GM21825 (cell line): ENCODE data around the gene TXNL4B.
"Not testable (repeated sequence)": the region's sequence is repeated elsewhere in the genome, so short reads cannot be mapped to it uniquely, and the experiment has no call there.

Experiments
- ATAC-seq: cut with Tn5 transposase; IDR thresholded peaks from one replicate; pipeline ENCODE4 v1.9.1; 2021; ENCODE audit warnings: mild to moderate bottlenecking, moderate library complexity; ENCODE audit not compliant: unreplicated experiment

Gene TXNL4B

DNA sequence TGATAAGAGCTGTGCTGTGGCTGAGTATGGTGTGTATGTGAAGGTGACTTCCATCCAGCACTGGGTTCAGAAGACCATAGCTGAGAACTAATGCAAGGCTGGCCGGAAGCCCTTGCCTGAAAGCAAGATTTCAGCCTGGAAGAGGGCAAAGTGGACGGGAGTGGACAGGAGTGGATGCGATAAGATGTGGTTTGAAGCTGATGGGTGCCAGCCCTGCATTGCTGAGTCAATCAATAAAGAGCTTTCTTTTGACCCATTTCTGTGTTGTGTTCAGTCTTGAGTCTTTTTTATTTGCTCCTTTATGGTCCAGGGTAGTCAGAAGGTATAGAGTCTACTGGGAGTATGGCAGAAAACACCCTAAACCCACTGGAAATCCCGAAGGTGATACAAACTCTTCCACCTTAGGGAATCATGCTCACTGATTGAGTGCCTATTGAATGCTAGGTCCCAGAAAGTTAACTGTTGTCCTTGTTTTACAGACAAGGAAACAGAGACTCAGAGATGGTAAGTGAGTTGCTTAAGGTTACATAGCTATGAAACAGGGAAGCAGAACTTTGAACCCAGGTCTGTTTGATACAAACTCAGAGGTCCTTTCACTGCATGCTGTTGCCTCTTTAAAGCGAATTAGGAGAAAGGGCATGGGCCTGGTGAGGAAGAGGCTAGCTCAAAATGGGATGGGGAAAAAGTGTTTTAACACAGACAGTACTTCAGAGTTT, 16.3 kb downstream of the TXNL4B start:
- not testable (repeated sequence) for ATAC-seq

DNA sequence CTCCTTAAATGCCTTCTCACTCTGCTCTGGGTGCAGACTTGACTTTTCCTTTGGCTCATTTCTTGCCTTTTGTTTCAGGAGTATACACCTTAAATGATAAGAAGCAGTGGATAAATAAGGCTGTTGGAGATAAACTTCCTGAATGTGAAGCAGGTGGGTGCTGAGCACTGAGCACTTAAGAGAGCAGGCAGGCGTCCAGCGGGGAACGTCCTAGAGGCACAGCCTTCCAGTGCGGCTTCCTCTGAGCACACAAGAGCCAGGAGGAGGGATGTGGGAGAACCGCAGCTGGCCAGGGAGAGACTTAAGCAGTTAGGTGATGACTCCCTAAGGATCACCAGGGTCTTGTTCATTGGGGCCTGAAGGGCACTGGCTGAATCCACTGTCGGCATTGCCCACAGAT, 18.4 kb downstream of the TXNL4B start:
- ATAC-seq = not testable (repeated sequence)

DNA sequence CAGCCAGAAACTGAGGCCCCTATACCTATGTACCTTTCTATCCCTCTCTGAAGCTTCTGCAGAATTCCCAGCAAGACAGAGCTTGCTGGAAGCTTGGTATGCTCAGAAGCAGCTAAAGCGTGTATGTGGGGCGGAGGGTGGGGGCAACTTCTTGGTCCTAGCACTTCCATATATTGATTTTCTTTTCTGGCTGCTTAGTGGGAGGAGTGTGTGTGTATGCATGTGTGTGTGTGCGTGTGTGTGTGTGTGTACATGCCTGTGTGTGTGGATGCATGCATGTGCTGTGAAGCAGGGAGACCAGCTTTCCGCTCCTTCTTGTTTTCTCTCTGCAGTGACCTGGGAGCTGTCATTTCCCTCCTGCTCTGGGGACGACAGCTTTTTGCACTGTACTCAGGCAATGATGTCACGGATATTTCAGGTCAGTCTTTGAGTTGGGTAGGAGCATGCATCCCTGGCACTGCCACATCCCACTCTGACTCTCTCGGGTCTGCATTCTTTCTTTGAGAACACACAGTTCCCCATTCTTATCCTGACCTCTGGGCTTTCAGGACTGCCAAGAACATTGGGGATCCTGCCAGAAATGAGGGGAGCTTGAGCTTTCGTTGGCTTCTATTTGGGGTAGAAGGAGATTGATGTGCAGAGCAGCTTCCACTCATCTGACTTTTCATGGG, 19.7 kb downstream of the TXNL4B start:
- no peak for ATAC-seq

DNA sequence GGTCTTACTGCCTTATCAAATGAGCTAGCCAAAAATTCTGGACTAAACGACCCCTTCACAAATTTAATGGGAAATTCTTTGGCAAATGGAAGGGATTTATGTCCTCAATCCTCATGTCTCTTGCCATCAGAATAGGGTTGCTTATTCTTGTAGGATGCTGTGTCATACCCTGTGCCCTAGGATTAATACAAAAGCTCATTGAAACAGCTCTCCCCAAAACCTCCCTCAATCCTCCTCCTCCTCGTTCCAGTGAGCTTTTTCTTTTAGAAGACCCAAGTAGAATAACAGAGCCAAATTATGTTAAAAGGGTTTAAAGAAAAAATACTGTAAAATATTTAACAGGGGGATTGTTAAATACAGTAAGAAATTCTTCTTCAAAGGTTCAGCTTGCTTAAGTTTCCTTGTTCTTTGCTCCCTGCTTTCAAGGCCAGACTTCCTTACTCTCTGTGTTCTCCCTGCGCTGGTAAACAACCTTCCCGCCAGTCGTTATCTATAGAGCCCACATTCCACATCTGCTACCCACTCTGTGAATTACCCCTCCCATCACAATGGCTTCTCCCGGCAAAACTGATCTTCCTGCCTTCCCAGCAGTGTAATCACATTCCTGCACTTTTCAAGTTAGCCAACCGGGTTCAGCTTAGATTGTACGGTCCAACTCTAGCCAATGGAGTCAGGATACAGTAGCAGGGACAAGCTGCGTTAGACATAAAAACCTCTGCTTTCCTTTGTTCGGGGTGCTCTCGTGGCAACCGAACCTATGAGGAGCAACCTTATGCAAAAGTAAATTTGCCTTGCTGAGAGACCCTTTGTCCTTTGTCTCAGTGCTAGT, 20.7 kb downstream of the TXNL4B start:
- no peak for ATAC-seq

DNA sequence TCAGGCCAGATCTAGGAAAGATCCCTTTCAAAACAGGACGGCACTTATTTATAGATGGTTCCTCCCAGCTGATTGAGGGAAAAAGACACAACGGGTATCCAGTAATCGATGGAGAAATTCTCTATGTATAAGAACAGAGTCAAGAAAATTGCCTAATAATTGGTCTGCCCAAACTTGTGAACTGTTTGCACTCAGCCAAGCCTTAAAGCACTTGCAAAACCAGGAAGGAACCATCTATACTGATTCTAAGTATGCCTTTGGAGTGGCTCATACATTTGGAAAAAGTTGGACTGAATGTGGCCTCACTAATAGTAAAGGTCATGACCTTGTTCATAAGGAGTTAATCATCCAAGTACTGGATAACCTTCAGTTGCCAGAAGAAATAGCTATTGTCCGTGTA, 24.5 kb downstream of the TXNL4B start:
- ATAC-seq = no peak

DNA sequence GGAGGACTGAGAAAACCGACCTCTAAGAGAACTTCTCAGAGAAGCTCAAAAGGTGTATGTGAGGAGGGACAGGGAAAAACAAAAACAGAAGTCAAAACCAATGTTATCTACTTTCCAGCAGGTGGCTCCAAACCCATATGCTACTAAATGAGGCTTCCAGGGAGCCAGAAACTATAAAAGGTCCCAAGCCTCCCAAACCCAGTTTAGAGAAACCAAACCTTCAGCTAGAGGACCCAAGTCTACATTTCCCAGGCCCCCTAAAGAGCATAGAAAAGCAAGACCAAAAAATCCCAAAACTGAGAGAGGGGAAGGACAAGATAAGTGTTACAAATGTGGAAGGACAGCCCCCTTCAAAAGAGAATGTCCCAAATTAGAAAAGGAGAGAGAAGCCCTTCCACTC, 26.7 kb downstream of the TXNL4B start:
- no peak for ATAC-seq

DNA sequence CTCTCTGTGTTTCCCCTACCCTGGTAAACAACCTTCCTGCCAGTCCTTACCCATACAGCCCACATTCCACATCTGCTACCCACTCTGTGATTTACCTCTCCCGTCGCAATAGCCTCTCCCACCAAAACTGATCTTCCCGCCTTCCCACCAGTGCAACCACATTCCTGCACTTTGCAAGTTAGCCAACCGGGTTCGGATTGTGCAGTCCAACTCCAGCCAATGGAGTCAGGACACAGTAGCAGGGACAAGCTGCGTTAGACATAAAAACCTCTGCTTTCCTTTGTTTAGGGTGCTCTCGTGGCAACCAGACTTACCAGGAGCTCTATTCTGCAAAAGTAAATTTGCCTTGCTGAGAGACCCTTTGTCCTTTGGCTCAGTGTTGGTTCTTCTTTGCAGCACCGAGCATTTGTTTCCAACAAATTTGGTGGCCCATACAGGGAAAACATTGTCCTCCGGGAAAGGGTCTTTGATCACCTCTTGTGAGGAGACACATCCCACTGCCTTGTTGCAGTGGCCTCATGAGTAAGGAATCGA, 29.0 kb downstream of the TXNL4B start:
- no peak for ATAC-seq

DNA sequence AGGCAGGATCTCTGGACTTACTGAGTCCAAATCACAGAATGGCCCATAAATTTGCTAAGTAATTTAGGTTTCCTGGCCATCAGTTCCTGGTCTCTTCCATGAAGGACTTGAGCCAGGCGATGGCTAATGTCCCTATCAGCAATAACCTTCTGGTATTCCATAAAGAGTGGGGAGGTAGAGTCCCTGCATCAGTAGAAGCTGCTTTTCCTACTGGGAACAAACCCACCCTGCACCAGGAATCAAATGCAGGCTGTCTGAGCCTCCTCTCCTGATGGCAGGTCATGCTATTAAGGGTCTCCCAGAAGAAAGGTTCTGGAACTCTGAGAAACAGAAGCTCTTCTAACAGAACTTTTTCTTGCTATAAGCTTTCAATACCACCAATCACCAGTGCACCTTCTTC, 31.9 kb downstream of the TXNL4B start:
- no peak for ATAC-seq

DNA sequence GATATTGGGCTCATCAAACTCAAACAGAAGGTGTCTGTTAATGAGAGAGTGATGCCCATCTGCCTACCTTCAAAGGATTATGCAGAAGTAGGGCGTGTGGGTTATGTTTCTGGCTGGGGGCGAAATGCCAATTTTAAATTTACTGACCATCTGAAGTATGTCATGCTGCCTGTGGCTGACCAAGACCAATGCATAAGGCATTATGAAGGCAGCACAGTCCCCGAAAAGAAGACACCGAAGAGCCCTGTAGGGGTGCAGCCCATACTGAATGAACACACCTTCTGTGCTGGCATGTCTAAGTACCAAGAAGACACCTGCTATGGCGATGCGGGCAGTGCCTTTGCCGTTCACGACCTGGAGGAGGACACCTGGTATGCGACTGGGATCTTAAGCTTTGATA, 33.0 kb downstream of the TXNL4B start:
- ATAC-seq = no peak

DNA sequence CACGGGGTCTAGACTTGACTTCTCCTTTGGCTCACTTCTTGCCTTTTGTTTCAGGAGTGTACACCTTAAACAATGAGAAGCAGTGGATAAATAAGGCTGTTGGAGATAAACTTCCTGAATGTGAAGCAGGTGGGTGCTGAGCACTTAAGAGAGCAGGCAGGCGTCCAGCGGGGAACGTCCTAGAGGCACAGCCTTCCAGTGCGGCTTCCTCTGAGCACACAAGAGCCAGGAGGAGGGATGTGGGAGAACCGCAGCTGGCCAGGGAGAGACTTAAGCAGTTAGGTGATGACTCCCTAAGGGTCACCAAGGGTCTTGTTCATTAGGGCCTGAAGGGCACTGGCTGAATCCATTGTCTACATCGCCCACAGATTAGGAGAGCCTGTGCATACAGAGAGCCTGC, 34.4 kb downstream of the TXNL4B start:
- ATAC-seq = not testable (repeated sequence)

DNA sequence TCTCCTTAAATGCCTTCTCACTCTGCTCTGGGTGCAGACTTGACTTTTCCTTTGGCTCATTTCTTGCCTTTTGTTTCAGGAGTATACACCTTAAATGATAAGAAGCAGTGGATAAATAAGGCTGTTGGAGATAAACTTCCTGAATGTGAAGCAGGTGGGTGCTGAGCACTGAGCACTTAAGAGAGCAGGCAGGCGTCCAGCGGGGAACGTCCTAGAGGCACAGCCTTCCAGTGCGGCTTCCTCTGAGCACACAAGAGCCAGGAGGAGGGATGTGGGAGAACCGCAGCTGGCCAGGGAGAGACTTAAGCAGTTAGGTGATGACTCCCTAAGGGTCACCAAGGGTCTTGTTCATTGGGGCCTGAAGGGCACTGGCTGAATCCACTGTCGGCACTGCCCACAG, 36.1 kb downstream of the TXNL4B start:
- not testable (repeated sequence) for ATAC-seq

DNA sequence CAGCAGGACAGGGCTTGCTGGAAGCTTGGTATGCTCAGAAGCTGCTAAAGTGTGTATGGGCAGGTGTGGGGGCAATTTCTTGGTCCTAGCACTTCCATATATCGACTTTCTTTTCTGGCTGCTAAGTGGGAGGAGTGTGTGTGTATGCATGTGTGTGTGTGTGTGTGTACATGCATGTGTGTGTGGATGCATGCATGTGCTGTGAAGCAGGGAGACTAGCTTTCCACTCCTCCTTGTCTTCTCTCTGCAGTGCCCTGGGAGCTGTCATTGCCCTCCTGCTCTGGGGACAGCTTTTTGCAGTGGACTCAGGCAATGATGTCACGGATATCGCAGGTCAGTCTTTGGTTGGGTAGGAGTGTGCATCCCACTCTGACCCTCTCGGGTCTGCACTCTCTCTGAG, 37.5 kb downstream of the TXNL4B start:
- ATAC-seq = no peak

DNA sequence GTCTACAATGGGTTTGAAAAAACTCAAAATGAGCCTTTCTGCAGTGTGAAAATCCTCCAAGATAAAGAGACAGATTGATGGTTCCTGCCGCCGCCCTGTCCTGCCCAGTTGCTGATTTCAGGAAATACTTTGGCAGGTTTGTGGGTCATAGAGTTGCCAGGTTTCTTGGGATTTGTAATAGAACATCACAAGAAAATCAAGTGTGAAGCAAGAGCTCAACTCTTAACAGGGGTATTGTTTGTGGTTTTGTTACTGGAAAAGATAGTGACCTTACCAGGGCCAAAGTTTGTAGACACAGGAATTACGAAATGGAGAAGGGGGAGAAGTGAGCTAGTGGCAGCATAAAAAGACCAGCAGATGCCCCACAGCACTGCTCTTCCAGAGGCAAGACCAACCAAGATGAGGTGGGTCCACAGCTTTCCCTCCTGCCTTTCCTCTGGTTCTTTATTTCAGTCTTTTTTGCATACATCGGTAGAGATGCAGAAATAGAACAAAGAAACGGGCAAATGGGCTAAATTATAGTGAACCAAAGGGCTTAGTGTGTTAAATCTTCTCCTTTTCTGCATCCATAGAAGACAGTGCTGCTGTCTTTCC, 39.1 kb downstream of the TXNL4B start, which contains the start of gene HP:
HP (plus strand) TSS at position 252 of the 594 bp plus-strand sequence; CDS start at position 400, 148 bp downstream.
- not testable (repeated sequence) for ATAC-seq

DNA sequence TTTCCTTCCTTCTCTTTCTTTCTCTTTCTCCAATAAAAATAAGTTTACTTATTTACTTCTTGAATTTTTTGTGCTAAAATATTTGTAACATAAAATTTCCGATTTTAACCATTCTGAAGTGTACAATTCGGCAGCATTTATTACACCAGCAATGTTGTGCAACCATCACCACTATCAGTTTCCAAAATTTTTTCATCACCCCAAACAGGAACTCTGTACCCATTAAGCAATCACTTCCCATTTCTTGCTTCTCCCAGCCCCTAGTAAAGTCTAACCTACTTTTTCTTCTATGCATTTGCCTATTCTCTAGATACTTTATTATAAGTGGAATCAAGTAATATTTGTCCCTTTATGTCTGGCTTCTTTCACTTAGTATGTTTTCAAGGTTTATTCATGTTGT, 41.6 kb downstream of the TXNL4B start:
- no peak for ATAC-seq

DNA sequence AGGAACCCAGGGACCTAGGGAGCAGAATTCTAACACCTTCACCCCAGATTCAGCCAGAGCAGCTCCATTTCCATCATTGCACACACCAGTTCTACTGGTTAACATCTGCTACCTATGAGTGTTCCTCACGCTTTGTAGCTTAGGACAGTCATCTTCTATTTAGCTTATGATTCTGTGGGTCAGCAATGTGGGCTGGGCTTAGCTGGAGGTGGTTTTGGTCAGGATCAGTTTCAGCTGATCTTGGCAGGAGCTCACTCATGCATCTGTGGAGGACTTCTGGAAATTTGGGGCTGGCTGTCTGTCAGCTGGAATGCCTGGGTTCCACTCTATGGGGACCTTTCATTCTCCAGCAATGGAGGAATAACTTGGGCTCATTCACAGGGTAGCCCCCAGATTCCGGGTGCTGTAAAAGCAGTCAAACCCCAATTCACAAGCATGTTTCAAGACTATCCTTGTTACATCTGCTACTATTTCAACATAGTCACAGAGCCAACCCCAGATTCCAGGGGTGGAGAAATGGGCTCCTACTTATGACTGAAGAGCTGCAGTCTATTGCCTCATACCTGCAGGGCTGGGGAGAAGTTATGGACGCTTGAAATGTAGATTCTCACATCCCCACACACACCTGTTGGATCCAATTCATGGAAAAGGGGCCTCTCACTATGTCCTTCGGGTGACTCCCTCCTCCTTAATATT, 42.5 kb downstream of the TXNL4B start:
- no peak for ATAC-seq

DNA sequence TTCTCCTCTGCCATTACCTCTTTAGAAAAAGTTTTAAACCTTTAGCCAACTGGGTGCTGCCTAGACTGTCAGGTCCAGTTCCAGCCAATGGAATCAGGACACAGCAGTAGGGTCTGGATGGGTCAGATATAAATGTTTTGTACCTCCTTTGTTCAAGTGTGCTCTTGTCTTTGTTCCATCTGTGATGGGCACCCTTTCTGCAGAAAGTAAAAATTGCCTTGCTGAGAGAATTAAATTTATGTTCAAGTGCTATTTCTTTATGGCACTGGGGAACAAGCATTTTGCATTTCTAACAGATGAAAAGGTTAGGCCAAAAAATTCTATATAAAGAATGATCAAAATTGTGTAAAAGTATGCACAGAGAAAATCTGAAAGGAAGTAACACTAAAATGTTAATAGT, 44.3 kb downstream of the TXNL4B start:
- ATAC-seq = no peak

DNA sequence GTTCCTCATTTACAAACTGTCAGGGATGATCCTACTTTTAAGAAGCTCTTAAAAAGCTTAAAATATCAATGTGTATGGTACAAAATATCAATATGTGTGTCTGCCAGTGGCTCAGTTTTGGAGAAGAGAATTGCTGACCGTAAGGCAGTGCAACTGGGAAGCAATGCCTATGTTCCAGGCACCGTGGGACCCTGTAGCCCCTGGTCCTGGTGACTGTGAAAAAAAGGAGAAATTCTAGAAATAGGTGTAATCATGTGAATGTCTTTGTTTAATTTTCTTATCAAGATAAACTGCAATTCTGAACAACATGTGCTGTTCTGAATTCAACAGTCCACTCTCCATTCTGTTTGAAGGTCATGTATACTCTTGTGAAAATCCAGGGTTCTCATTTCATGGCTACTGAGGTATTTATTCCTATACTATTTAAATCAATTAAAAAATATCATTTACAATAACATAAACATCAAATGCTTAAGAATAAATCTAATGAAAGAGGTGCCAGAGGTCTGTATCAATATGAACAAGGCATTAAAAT, 48.5 kb downstream of the TXNL4B start:
- ATAC-seq = no peak

DNA sequence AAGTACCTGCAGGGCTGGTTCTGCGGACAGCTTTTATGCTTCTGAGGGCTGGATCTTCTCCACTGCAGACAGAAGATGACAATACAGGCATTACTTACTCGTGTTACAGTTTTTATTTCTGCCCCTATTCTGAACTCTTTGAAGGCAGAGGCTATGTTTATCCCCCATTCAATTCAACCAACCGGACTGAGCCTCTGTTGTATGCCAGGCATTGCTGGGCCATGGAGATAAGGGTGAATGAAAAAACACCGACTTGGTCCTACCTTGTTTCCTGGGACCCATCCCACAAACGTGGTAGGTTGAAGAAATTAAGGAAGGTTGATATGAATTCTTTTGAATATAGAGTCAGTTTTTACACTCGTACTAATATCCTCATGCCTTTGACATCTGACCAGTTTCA, 49.1 kb downstream of the TXNL4B start:
- ATAC-seq = no peak

DNA sequence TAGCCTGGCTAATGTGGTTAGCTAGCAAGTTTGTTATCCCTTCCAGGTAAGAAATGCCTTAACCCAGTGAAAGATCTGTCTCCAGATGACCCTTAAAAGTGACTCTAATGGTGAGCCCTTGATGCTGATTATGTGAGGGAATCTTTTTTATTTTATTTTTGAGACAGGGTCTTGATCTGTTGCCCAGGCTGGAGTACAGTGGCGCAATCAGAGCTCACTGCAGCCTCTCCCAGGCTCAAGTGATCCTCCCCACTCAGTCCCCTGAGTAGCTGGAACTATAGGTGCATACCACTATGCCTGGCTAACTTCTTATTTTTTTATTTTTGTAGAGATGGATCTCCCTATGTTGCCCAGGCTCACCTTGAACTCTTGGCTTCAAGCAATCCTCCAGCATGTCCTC, 49.9 kb downstream of the TXNL4B start:
- no peak for ATAC-seq

DNA sequence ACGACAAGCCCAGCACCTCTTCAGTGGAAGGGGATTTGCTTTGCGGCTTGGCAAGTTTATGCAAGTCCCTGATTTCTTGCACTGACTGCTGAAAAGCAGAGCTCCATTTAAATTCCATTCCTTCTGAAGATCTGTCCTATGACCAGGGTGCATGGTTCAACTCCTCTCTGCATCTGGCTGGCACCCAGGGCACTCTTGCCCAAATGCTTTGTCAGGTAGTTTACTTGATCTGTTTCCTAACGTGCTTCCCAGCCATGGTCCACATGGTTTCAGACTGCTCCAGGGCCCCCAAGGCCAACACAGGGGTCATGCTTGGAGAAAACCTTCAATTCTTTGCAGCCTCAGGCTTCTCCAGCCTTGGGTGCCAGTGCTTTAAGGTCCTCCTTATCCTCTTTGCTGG, 50.4 kb downstream of the TXNL4B start:
- no peak for ATAC-seq
